Endothelial cell of umbilical vein (primary cell): ENCODE measurements around the gene APBA3. TPM values are rescaled to one million over a fixed set of nuclear protein-coding genes. Genes with fewer than 3 reads are reported as not detected.

Experiments used
- BruUV-seq: library from RNA; stranded (reverse); fragments of 400-500 nt; replicated peaks from 2 replicates; lab custom pipeline; 2021; lab: Mats Ljungman, UMichigan
- CTCF ChIA-PET: fragments of 300-600, 350-600 bp; sonication (Branson Sonifier 250); formaldehyde crosslinking; loops from one replicate; lab custom pipeline; 2021; ENCODE audit warnings: antibody characterized with exemption, inconsistent platforms; lab: Charles Lee
- POLR2A ChIA-PET: fragments of 300-600, 350-600 bp; sonication (Branson Sonifier 250); formaldehyde crosslinking; loops from one replicate; lab custom pipeline; 2021; ENCODE audit warnings: antibody characterized with exemption, inconsistent platforms; lab: Charles Lee
- DNase-seq: peaks from one replicate; pipeline ENCODE4 v3.0.0-alpha.2; 2011; ENCODE audit warnings: low read depth, low spot score
- FAIRE-seq: peaks from 2 replicates; lab custom pipeline; 2011; peaks lifted over from hg19 to GRCh38; lab: Jason Lieb, UNC
- H2AFZ ChIP-seq: 2 replicates; pipeline ENCODE4 v1.6.0; 2012; ENCODE audit warnings: low read depth, low read length, control low read depth, inconsistent platforms
- H3K27ac ChIP-seq: 2 replicates; pipeline ENCODE4 v1.5.1; 2011; ENCODE audit warnings: low read depth, mild to moderate bottlenecking, control low read depth, low read length, moderate library complexity; ENCODE audit not compliant: insufficient read depth
- H3K27me3 ChIP-seq, 2 experiments: 2 replicates each; pipeline versions ENCODE4 v1.6.0 to v1.6.1; 2011; ENCODE audit warnings: low read length in 2 of 2, mixed read lengths in 1 of 2; ENCODE audit not compliant: control insufficient read depth in 2 of 2, insufficient read depth in 2 of 2
- H3K36me3 ChIP-seq, 2 experiments: 2 replicates in 1 of 2; 3 replicates in 1 of 2; pipeline ENCODE4 v1.5.1; 2011; ENCODE audit warnings: low read length in 2 of 2, mild to moderate bottlenecking in 1 of 2, moderate library complexity in 1 of 2; ENCODE audit not compliant: control insufficient read depth in 2 of 2, insufficient read depth in 2 of 2; ENCODE audit errors: extremely low read depth in 1 of 2
- H3K4me1 ChIP-seq: 3 replicates; pipeline ENCODE4 v1.5.1; 2011; ENCODE audit warnings: mild to moderate bottlenecking, low read length; ENCODE audit not compliant: control insufficient read depth, insufficient read depth; ENCODE audit errors: extremely low read depth
- H3K4me2 ChIP-seq: 2 replicates; pipeline ENCODE4 v1.6.1; 2011; ENCODE audit warnings: low read length, control low read depth, mixed read lengths; ENCODE audit not compliant: insufficient read depth
- H3K4me3 ChIP-seq, 3 experiments: fragments of 200-600 bp in 1 of 3; sonication (generic), shearing (Covaris generic) in 1 of 3; replicated peaks in 1 of 3; 2 replicates each; pipeline ENCODE4 v1.5.1; 2011 to 2016; ENCODE audit warnings: control low read depth in 3 of 3, low read length in 3 of 3, mild to moderate bottlenecking in 2 of 3, inconsistent platforms in 1 of 3, low read depth in 1 of 3, moderate library complexity in 1 of 3; ENCODE audit not compliant: insufficient read depth in 1 of 3
- H3K79me2 ChIP-seq: 2 replicates; pipeline ENCODE4 v1.6.0; 2012; ENCODE audit warnings: low read length, inconsistent platforms; ENCODE audit not compliant: control insufficient read depth, insufficient read depth
- H3K9ac ChIP-seq: replicated peaks from 2 replicates; pipeline ENCODE3; 2011; ENCODE audit warnings: low read length, control low read depth; ENCODE audit not compliant: insufficient read depth; ENCODE audit errors: extremely low read depth
- H3K9me1 ChIP-seq: replicated peaks from 3 replicates; pipeline ENCODE4 v1.6.0; 2011; ENCODE audit warnings: mild to moderate bottlenecking, low read length; ENCODE audit not compliant: control insufficient read depth, insufficient read depth; ENCODE audit errors: extremely low read depth
- H3K9me3 ChIP-seq: replicated peaks from 2 replicates; pipeline ENCODE4 v1.5.1; 2012; ENCODE audit warnings: low read length, inconsistent platforms; ENCODE audit not compliant: control insufficient read depth, insufficient read depth
- H4K20me1 ChIP-seq: replicated peaks from 2 replicates; pipeline ENCODE3; 2011; ENCODE audit warnings: mild to moderate bottlenecking, low read length; ENCODE audit not compliant: control insufficient read depth, insufficient read depth; ENCODE audit errors: extremely low read depth
- EZH2 ChIP-seq: IDR thresholded peaks from 2 replicates; pipeline ENCODE4 v1.6.1; 2012; ENCODE audit warnings: borderline replicate concordance, low read depth, mild to moderate bottlenecking, moderate library complexity, low read length, inconsistent platforms; ENCODE audit not compliant: severe bottlenecking
- FOS ChIP-seq: IDR thresholded peaks from 2 replicates; pipeline ENCODE4 v1.6.1; 2011; ENCODE audit warnings: mild to moderate bottlenecking, low read length, moderate library complexity, borderline replicate concordance; ENCODE audit not compliant: insufficient read depth
- GATA2 ChIP-seq: IDR thresholded peaks from 2 replicates; pipeline ENCODE4 v1.7.0; 2011; ENCODE audit warnings: low read depth, mild to moderate bottlenecking, moderate library complexity, mixed read lengths, low read length; ENCODE audit not compliant: insufficient read length, insufficient read depth
- JUN ChIP-seq: IDR thresholded peaks from 2 replicates; pipeline ENCODE4 v1.6.1; 2011; ENCODE audit warnings: borderline replicate concordance, low read depth; ENCODE audit not compliant: insufficient read length, insufficient read depth
- MYC ChIP-seq: IDR thresholded peaks from one replicate; pipeline ENCODE4 v1.6.1; 2011; ENCODE audit warnings: mild to moderate bottlenecking, low read depth, low read length
- POLR2A ChIP-seq: IDR thresholded peaks from 2 replicates; pipeline ENCODE4 v1.6.1; 2012; ENCODE audit warnings: low read depth, mild to moderate bottlenecking, control low read depth, low read length
- POLR2AphosphoS5 ChIP-seq: IDR thresholded peaks from 2 replicates; pipeline ENCODE4 v1.6.1; 2012; ENCODE audit warnings: low read depth, mild to moderate bottlenecking, control low read depth, low read length, moderate library complexity; ENCODE audit not compliant: insufficient read depth
- dilution Hi-C: fragments of 300-500 bp; cut with MboI; formaldehyde crosslinking; loops from one replicate; pipeline ENCODE4 v1.15.0; 2019; ENCODE audit warnings: low sequenced_read_pairs; ENCODE audit not compliant: extremely low pct_ligation_motif_present
- intact Hi-C: fragments of 100-400 bp; cut with micrococcal nuclease; formaldehyde crosslinking; loops from one replicate; pipeline ENCODE4 v1.10.0; 2022
- polyA plus RNA-seq, 4 experiments: library from polyadenylated mRNA; depleted of rRNA in 3 of 4; stranded (reverse) in 3 of 4; unstranded in 1 of 4; fragments of >200 nt; gene quantifications; 2 replicates each; pipeline versions ENCODE4 v1.2.1 to v1.2.3, GENCODE V29; 2011 to 2012; ENCODE audit warnings: missing spikeins in 1 of 4
- total RNA-seq: library from RNA; stranded (reverse); gene quantifications from 2 replicates; pipeline ENCODE4 v1.2.3, GENCODE V29; 2021
- TF ChIP-seq, protein P1 (sequence below), 2 donors: IDR thresholded peaks; 1 replicate in 1 of 2; 2 replicates in 1 of 2; pipeline ENCODE4 v1.5.1; 2011; ENCODE audit warnings: low read length in 2 of 2, mild to moderate bottlenecking in 2 of 2, moderate library complexity in 2 of 2, control low read depth in 1 of 2, inconsistent platforms in 1 of 2, low read depth in 1 of 2; ENCODE audit not compliant: insufficient read depth in 1 of 2; ENCODE audit errors: extremely low read depth in 1 of 2
- TF ChIP-seq, protein P2 (sequence below): IDR thresholded peaks from 2 replicates; pipeline ENCODE4 v1.6.1; 2011; ENCODE audit not compliant: insufficient read depth, insufficient read length

The APBA3 gene
- total and polyA plus RNA-seq, 2 donors (not counting 3 experiments of a cell fraction or from before 2014, with no cell fraction given) = 23.4 to 25.1 TPM

DNA sequence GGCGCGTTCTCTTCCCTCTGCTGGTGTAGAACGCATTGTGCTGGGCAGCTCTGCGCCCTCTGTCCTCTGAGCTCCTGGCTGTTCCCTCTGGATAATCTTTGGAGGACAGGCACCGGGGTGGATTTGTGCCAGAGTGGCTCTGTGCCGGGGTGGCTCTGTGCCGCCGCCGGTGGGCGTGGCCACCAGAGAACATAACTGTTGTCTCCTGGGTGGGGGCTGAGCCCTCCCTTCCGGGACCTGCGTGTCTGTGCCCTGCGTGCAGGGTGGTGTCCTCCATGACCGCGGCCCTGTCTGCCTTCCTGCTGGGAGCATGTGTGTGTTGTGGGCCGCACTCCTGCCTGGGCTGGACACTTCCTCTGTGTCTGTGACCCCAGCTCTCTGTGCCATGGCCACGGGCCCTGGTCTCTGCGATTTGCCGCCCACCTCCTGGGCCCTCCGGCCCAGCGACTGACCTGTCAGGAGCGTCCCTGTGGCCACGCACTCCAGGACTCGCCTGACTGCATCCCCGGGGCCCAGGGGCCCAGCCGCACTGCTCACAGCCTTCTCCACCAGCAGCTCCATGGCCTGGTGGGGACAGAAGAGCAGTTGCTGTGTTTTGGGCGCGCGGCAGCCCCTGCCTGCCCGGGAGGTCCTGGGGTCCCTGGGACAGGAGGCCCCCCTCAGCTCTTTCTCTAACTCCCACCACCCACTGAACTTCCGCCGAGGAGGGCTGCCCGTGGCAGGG lies 47.1 kb upstream of the APBA3 start:
- Histone ChIP-seq H3K4me2 (no peak overlapping the region), H3K36me3 (no peaks in the 10 kb centered on the region), H3K9ac (no peak overlapping the region), H3K9me3 (no peaks in the 10 kb centered on the region), H3K4me3 (no peak overlapping the region), H4K20me1 (no peaks in the 10 kb centered on the region), H3K4me1 (no peaks in the 10 kb centered on the region), H2AFZ (no peak overlapping the region), H3K27me3 (no peaks in the 10 kb centered on the region), H3K79me2 (no peaks in the 10 kb centered on the region), H3K9me1 (no peaks in the 10 kb centered on the region), H3K27ac (no peak overlapping the region)
- CTCF ChIA-PET = interaction anchor here (1.6 kb wide), 1 partner anchor 13 kb away, joined by 6 read pairs; no protein-coding TSS in a partner anchor
- DNase-seq = no peak
- no TSS peak for BruUV-seq
- no peak for FAIRE-seq
- POLR2A ChIA-PET = no interaction called here
- TF ChIP-seq EZH2 (no peak), JUN (no peak), POLR2A (no peak), GATA2 (no peak)
- dilution Hi-C loops = no loop called here
- intact Hi-C loops = no loop called here

DNA sequence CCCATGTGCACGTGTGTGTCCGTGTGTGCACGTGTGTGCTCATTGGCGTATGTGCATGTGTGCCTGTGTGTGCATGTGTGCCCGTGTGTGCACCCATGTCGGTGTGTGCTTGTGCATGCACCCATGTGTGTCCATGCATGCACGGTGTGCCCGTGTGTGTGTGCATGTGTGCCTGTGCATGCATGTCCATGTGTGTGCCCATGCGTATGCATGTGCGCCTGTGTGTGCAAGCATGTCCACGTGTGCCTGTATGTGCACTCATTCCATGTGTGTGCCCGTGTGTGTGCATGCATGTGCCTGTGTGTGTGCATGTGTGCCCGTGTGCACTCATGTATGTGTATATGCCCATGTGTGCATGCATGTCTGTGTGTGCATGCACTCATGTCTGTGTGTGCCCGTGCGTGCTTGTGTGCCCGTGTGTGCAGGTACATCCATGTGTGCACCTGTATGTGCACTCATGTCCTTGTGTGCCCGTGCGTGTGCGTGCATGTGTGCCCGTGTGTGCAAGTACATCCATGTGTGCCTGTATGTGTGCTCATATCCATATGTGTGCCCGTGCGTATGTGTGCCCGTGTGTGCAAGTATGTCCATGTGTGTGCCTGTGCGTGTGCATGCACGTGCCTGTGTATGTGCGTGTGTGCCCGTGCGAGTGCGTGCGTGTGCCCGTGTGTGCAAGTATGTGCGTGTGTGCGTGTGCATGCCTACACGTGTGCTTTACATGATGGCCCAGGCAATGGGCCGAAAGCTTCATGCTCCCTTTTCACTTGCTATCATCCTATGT lies 46.3 kb upstream of the APBA3 start:
- H3K27ac ChIP-seq = no peak overlapping the region
- H3K36me3 ChIP-seq = no peaks in the 10 kb centered on the region
- intact Hi-C loops = no loop called here
- no peaks in the 10 kb centered on the region for H3K4me1 ChIP-seq
- H3K9me3 ChIP-seq = no peaks in the 10 kb centered on the region
- H3K27me3 ChIP-seq = no peaks in the 10 kb centered on the region
- no peak for DNase-seq
- no peak for FAIRE-seq
- no peak overlapping the region for H2AFZ ChIP-seq
- dilution Hi-C loops = no loop called here
- H3K9ac ChIP-seq = no peak overlapping the region
- no peak overlapping the region for H3K4me2 ChIP-seq
- TF ChIP-seq, protein P1, sequence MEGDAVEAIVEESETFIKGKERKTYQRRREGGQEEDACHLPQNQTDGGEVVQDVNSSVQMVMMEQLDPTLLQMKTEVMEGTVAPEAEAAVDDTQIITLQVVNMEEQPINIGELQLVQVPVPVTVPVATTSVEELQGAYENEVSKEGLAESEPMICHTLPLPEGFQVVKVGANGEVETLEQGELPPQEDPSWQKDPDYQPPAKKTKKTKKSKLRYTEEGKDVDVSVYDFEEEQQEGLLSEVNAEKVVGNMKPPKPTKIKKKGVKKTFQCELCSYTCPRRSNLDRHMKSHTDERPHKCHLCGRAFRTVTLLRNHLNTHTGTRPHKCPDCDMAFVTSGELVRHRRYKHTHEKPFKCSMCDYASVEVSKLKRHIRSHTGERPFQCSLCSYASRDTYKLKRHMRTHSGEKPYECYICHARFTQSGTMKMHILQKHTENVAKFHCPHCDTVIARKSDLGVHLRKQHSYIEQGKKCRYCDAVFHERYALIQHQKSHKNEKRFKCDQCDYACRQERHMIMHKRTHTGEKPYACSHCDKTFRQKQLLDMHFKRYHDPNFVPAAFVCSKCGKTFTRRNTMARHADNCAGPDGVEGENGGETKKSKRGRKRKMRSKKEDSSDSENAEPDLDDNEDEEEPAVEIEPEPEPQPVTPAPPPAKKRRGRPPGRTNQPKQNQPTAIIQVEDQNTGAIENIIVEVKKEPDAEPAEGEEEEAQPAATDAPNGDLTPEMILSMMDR (IDR thresholded peaks at IDR 0.05; ENCODE audit: extremely low read depth in 1 of 2, insufficient read depth in 1 of 2, low read depth in 1 of 2, low read length in 2 of 2) = no peak
- no peak for TF ChIP-seq EZH2
- TF ChIP-seq POLR2AphosphoS5 = no peak
- TF ChIP-seq FOS = no peak
- TF ChIP-seq GATA2 = no peak
- no peak for TF ChIP-seq MYC
- TF ChIP-seq, protein P2, sequence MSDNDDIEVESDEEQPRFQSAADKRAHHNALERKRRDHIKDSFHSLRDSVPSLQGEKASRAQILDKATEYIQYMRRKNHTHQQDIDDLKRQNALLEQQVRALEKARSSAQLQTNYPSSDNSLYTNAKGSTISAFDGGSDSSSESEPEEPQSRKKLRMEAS = no peak
- no peak for TF ChIP-seq POLR2A
- TF ChIP-seq JUN = no peak
- POLR2A ChIA-PET = no interaction called here
- H3K4me3 ChIP-seq = no peak overlapping the region
- no peaks in the 10 kb centered on the region for H4K20me1 ChIP-seq
- no peaks in the 10 kb centered on the region for H3K79me2 ChIP-seq
- BruUV-seq = no TSS peak
- H3K9me1 ChIP-seq = no peaks in the 10 kb centered on the region
- CTCF ChIA-PET = no interaction called here
